Esophagus squamous epithelium (tissue), 5 donors: Measurements from ENCODE around the gene MYH10. TPM values are rescaled to one million over a fixed set of nuclear protein-coding genes. Genes with fewer than 3 reads are reported as not detected.

Experiments used
- DNase-seq: peaks from one replicate; lab custom pipeline; 2025; lab: John Stamatoyannopoulos, UW
- H3K27ac ChIP-seq, 4 donors: fragments of 200-600 bp; sonication (generic); one replicate each; pipeline ENCODE4 v1.5.1; 2016 to 2019; ENCODE audit warnings: mild to moderate bottlenecking in 1 of 4
- H3K27me3 ChIP-seq, 4 donors: fragments of 200-600 bp; sonication (generic); 1 replicate in 3 of 4; 2 replicates in 1 of 4; pipeline versions ENCODE4 v1.5.1 to v1.6.0; 2017 to 2021; ENCODE audit warnings: antibody characterized with exemption in 1 of 4
- H3K36me3 ChIP-seq, 3 donors: fragments of 200-600 bp; sonication (generic); one replicate each; pipeline ENCODE4 v1.5.1; 2016 to 2019
- H3K4me1 ChIP-seq, 3 donors: fragments of 200-600 bp; sonication (generic); one replicate each; pipeline ENCODE4 v1.5.1; 2017 to 2019
- H3K4me3 ChIP-seq, 4 donors: fragments of 200-600 bp; sonication (generic); 1 replicate in 3 of 4; 2 replicates in 1 of 4; pipeline ENCODE4 v1.5.1; 2016 to 2019; ENCODE audit warnings: mild to moderate bottlenecking in 2 of 4, moderate library complexity in 1 of 4
- H3K9me3 ChIP-seq, 3 donors: fragments of 200-600 bp; sonication (generic); one replicate each; pipeline ENCODE4 v1.5.1; 2016 to 2019
- CTCF ChIP-seq, 6 experiments: fragments of 450-650 bp in 4 of 6; fragments of 200-600 bp in 2 of 6; sonication (generic) in 2 of 6; IDR thresholded peaks; one replicate each; pipeline ENCODE4 v1.5.1; 2016 to 2019; ENCODE audit warnings: antibody characterized with exemption in 6 of 6, mild to moderate bottlenecking in 4 of 6, moderate library complexity in 4 of 6
- POLR2A ChIP-seq, 4 donors: fragments of 450-650 bp; IDR thresholded peaks; one replicate each; pipeline ENCODE4 v1.6.1; 2017; ENCODE audit warnings: antibody characterized with exemption in 4 of 4, mild to moderate bottlenecking in 4 of 4, moderate library complexity in 3 of 4
- WGBS, 2 donors: methylation state at CpG; one replicate each; pipeline ENCODE4 v1.1.5; 2018; 5-methylcytosine and 5-hydroxymethylcytosine counted together
- intact Hi-C: fragments of 100-400 bp; cut with DNase I; formaldehyde crosslinking; loops from one replicate; pipeline ENCODE4 v1.15.0; 2022
- total RNA-seq, 4 donors: library from RNA; depleted of rRNA; stranded (reverse); fragments of >200 nt; gene quantifications; one replicate each; pipeline ENCODE4 v1.1.0, GENCODE V29; 2016
- donor health status: DM: yes; HTN: yes; CAD: no.

MYH10 gene
- total RNA-seq, 4 donors from 2014 or later, result 5.8 to 25.6 (median 14.7) TPM

GRCh38 chr17:8436844-8437171 is 193.7 kb downstream of the MYH10 start:
- peak overlapping the region; percentile 77 to 86 (median 82) for H3K4me3 ChIP-seq
- 8 to 19% methylated on average over 5 of the region's 5 CpGs for WGBS, 2 donors
- H3K27me3 ChIP-seq, result no peaks in the 10 kb centered on the region
- peak overlapping the region; percentile 99 to 100 (median 99) for H3K27ac ChIP-seq
- peaks cover 0 to 34% (median 0%) of the 10 kb centered on the region in 3 donors for H3K36me3 ChIP-seq
- H3K4me1 ChIP-seq, result peaks cover 0 to 38% (median 7%) of the 10 kb centered on the region in 3 donors
- no peaks in the 10 kb centered on the region for H3K9me3 ChIP-seq
- intact Hi-C loops, result no loop called here
- no peak for DNase-seq
- TF ChIP-seq CTCF (IDR thresholded peaks at IDR 0.05), result peak in 1 of 6 experiments; percentile 3
- TF ChIP-seq POLR2A (IDR thresholded peaks at IDR 0.05), result no peak

DNA sequence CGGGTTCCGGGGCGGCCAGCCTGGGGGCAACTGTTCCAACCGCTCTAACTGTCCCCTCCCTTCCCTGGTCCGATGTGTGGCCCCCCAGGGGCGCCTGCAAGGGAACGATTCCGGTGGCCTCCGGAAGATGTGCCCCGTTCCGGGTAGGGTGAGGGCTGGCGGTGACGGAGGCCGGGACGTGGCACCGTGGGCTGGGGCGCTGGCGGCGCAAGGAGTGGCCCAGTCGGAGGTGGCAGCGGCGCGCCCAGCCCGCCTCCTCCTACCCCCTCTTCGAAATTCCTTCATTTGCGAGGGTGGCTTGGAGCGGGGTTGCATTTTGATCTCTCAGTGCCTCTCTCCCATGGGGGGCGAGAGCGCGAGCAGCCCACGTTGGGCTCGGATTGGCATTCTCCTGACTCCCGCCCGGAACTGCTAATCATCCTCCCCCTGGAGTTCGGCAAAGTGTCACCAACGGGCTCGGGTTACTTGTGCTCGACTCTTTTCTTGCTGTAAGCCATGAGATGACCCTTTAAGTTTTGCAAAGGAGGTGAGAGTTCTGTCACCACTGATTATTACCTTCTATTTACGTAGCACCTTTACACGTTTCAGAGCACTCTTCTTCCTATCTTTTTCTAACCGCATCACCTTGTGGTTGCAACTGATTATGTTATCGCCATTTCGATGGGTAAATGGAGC is 194.2 kb downstream of the MYH10 start:
- TF ChIP-seq CTCF (IDR thresholded peaks at IDR 0.05), result no peak
- peak in 2 of 4 donors; percentile 3 to 13 for TF ChIP-seq POLR2A (IDR thresholded peaks at IDR 0.05)
- peak overlapping the region; percentile 77 to 86 (median 82) for H3K4me3 ChIP-seq
- peaks cover 0 to 36% (median 4%) of the 10 kb centered on the region in 3 donors for H3K4me1 ChIP-seq
- DNase-seq, result no peak
- no peaks in the 10 kb centered on the region for H3K27me3 ChIP-seq
- peaks cover 0 to 31% (median 0%) of the 10 kb centered on the region in 3 donors for H3K36me3 ChIP-seq
- no peaks in the 10 kb centered on the region for H3K9me3 ChIP-seq
- H3K27ac ChIP-seq, result peak overlapping the region; percentile 99 to 100 (median 99)
- intact Hi-C loops, result no loop called here
- 0 to 1% methylated on average over 21 to 29 of the region's 43 CpGs for WGBS, 2 donors

- Histone ChIP-seq H3K27me3 (no peaks in the 10 kb centered on the region), H3K4me1 (peaks cover 0 to 33% (median 4%) of the 10 kb centered on the region in 3 donors), H3K9me3 (no peaks in the 10 kb centered on the region), H3K36me3 (peaks cover 0 to 27% (median 0%) of the 10 kb centered on the region in 3 donors), H3K4me3 (peak within 1 kb of the TSS; percentile 77 to 86 (median 82)), H3K27ac (peak within 1 kb of the TSS; percentile 99 to 100 (median 99))
- peak; percentile 34 to 100 (median 100) for TF ChIP-seq POLR2A (IDR thresholded peaks at IDR 0.05)
- peak in 1 of 6 experiments; percentile 3 for TF ChIP-seq CTCF (IDR thresholded peaks at IDR 0.05)
- WGBS, 2 donors, result 9 to 17% methylated on average over 6 to 17 of the region's 68 CpGs
- intact Hi-C loops, result no loop called here
- DNase-seq, result peak; percentile 93
These were observed 195.0 kb downstream of the MYH10 start, which contains the start of gene NDEL1 for GRCh38 chr17:8435245-8436168. Gene NDEL1 (plus strand): TSS chr17:8435884. CDS start chr17:8444272, 8,388 bp downstream.

DNA sequence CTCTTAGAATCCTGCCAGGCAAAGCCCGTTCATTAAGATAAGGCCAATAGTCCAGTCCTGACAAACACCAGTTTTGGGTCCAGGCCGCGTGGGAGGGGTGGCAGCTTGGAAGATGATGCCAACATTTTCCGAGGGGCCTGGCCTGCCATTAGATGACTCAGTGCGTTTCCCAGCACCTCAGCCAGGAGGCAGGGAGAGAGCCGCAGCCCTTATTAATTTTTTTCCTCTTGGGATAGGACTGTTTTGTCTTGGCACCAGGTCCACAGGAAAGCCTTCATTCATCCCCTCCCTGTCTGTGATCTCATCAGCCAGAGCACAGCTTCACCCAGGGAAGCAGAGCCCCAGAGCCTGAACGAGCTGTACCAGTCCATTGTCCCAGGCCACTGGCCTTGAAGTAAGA is 199.6 kb downstream of the MYH10 start:
- DNase-seq, result no peak
- intact Hi-C loops, result no loop called here
- Histone ChIP-seq H3K36me3 (no peaks in the 10 kb centered on the region), H3K9me3 (no peaks in the 10 kb centered on the region), H3K27ac (peak overlapping the region; percentile 7 to 82 (median 37)), H3K4me1 (peaks cover 0 to 13% (median 0%) of the 10 kb centered on the region in 3 donors), H3K4me3 (no peak overlapping the region), H3K27me3 (no peaks in the 10 kb centered on the region)
- TF ChIP-seq CTCF (IDR thresholded peaks at IDR 0.05) (no peak), POLR2A (IDR thresholded peaks at IDR 0.05) (no peak)
- WGBS, 2 donors, result 24 to 33% methylated on average over 5 to 7 of the region's 7 CpGs
